ENCODE results near the gene SPAG16. TPM values are rescaled to one million over a fixed set of nuclear protein-coding genes. Genes with fewer than 3 reads are reported as not detected.
A peak's percentile ranks its signal among the peaks of the same experiment; 100 is the strongest.

The SPAG16 gene
- total and polyA plus RNA-seq, 2 donors (not counting 1 experiment from before 2014, with no cell fraction given) = 24.1 to 36.8 TPM

- no peak overlapping the region for H3K9ac ChIP-seq (ENCODE audit: insufficient read depth, low read length)
- H3K27ac ChIP-seq (ENCODE audit: insufficient read depth, low read length) = no peak overlapping the region
- DNase-seq (ENCODE audit: low read depth in 2 of 2) = no peak
- H3K36me3 ChIP-seq (ENCODE audit: control insufficient read depth, insufficient read depth, low read length) = no peaks in the 10 kb centered on the region
- no peak overlapping the region for H2AFZ ChIP-seq (ENCODE audit: low read length)
- H3K4me2 ChIP-seq (ENCODE audit: extremely low read depth, insufficient read depth, low read length) = no peak overlapping the region
- H3K4me3 ChIP-seq (replicated peaks in 1 of 4; ENCODE audit: control extremely low read depth in 1 of 4, insufficient read depth in 1 of 4, low read depth in 3 of 4, low read length in 4 of 4) = no peak overlapping the region
- H3K79me2 ChIP-seq (ENCODE audit: control insufficient read depth, insufficient read depth, low read length) = no peaks in the 10 kb centered on the region
- H3K9me3 ChIP-seq (ENCODE audit: control insufficient read depth, insufficient read depth, low read depth, low read length) = no peaks in the 10 kb centered on the region
- H4K20me1 ChIP-seq (ENCODE audit: control insufficient read depth, extremely low read depth, insufficient read depth, low read length) = no peaks in the 10 kb centered on the region
- H3K4me1 ChIP-seq (ENCODE audit: control insufficient read depth, extremely low read depth, insufficient read depth, low read length) = no peaks in the 10 kb centered on the region
- TF ChIP-seq EZH2 (IDR thresholded peaks at IDR 0.05; ENCODE audit: low read length, missing control alignments) (no peak), CTCF (conservative IDR thresholded peaks at IDR 0.05 in 1 of 2, IDR thresholded peaks at IDR 0.05 in 1 of 2; ENCODE audit: low read depth in 1 of 2, low read length in 2 of 2) (no peak)
- no peaks in the 10 kb centered on the region for H3K27me3 ChIP-seq (ENCODE audit: control insufficient read depth, insufficient read depth, low read length)
Measured at GRCh38 chr2:214378455-214379103, 1094.3 kb downstream of the SPAG16 start.

- no peaks in the 10 kb centered on the region for H3K79me2 ChIP-seq (ENCODE audit: control insufficient read depth, insufficient read depth, low read length)
- H3K36me3 ChIP-seq (ENCODE audit: control insufficient read depth, insufficient read depth, low read length) = no peaks in the 10 kb centered on the region
- H3K4me1 ChIP-seq (ENCODE audit: control insufficient read depth, extremely low read depth, insufficient read depth, low read length) = no peaks in the 10 kb centered on the region
- no peak for TF ChIP-seq EZH2 (IDR thresholded peaks at IDR 0.05; ENCODE audit: low read length, missing control alignments)
- no peak for TF ChIP-seq CTCF (conservative IDR thresholded peaks at IDR 0.05 in 1 of 2, IDR thresholded peaks at IDR 0.05 in 1 of 2; ENCODE audit: low read depth in 1 of 2, low read length in 2 of 2)
- no peak overlapping the region for H3K27ac ChIP-seq (ENCODE audit: insufficient read depth, low read length)
- H3K4me2 ChIP-seq (ENCODE audit: extremely low read depth, insufficient read depth, low read length) = no peak overlapping the region
- peak in 1 of 2 donors; percentile 10 for DNase-seq (ENCODE audit: low read depth in 2 of 2)
- no peaks in the 10 kb centered on the region for H4K20me1 ChIP-seq (ENCODE audit: control insufficient read depth, extremely low read depth, insufficient read depth, low read length)
- no peaks in the 10 kb centered on the region for H3K9me3 ChIP-seq (ENCODE audit: control insufficient read depth, insufficient read depth, low read depth, low read length)
- no peak overlapping the region for H3K4me3 ChIP-seq (replicated peaks in 1 of 4; ENCODE audit: control extremely low read depth in 1 of 4, insufficient read depth in 1 of 4, low read depth in 3 of 4, low read length in 4 of 4)
- H2AFZ ChIP-seq (ENCODE audit: low read length) = no peak overlapping the region
- no peaks in the 10 kb centered on the region for H3K27me3 ChIP-seq (ENCODE audit: control insufficient read depth, insufficient read depth, low read length)
- H3K9ac ChIP-seq (ENCODE audit: insufficient read depth, low read length) = no peak overlapping the region
Measured at GRCh38 chr2:214379227-214379626, 1095.0 kb downstream of the SPAG16 start.

- no peak for TF ChIP-seq EZH2 (IDR thresholded peaks at IDR 0.05; ENCODE audit: low read length, missing control alignments)
- TF ChIP-seq CTCF (conservative IDR thresholded peaks at IDR 0.05 in 1 of 2, IDR thresholded peaks at IDR 0.05 in 1 of 2; ENCODE audit: low read depth in 1 of 2, low read length in 2 of 2) = no peak
- H2AFZ ChIP-seq (ENCODE audit: low read length) = no peak overlapping the region
- no peak overlapping the region for H3K4me3 ChIP-seq (replicated peaks in 1 of 4; ENCODE audit: control extremely low read depth in 1 of 4, insufficient read depth in 1 of 4, low read depth in 3 of 4, low read length in 4 of 4)
- no peaks in the 10 kb centered on the region for H3K9me3 ChIP-seq (ENCODE audit: control insufficient read depth, insufficient read depth, low read depth, low read length)
- no peaks in the 10 kb centered on the region for H4K20me1 ChIP-seq (ENCODE audit: control insufficient read depth, extremely low read depth, insufficient read depth, low read length)
- H3K79me2 ChIP-seq (ENCODE audit: control insufficient read depth, insufficient read depth, low read length) = no peaks in the 10 kb centered on the region
- H3K4me1 ChIP-seq (ENCODE audit: control insufficient read depth, extremely low read depth, insufficient read depth, low read length) = no peaks in the 10 kb centered on the region
- no peak for DNase-seq (ENCODE audit: low read depth in 2 of 2)
- H3K36me3 ChIP-seq (ENCODE audit: control insufficient read depth, insufficient read depth, low read length) = no peaks in the 10 kb centered on the region
- no peaks in the 10 kb centered on the region for H3K27me3 ChIP-seq (ENCODE audit: control insufficient read depth, insufficient read depth, low read length)
- H3K4me2 ChIP-seq (ENCODE audit: extremely low read depth, insufficient read depth, low read length) = no peak overlapping the region
- H3K27ac ChIP-seq (ENCODE audit: insufficient read depth, low read length) = no peak overlapping the region
- H3K9ac ChIP-seq (ENCODE audit: insufficient read depth, low read length) = no peak overlapping the region
Measured at GRCh38 chr2:214380681-214381080, 1096.4 kb downstream of the SPAG16 start.

All from fibroblast of lung (primary cell).